ENCODE results near the gene CIZ1.
A peak's percentile ranks its signal among the peaks of the same experiment; 100 is the strongest.
"Not testable (repeated sequence)": the region's sequence is repeated elsewhere in the genome, so short reads cannot be mapped to it uniquely, and the experiment has no call there.

CIZ1 gene

DNA sequence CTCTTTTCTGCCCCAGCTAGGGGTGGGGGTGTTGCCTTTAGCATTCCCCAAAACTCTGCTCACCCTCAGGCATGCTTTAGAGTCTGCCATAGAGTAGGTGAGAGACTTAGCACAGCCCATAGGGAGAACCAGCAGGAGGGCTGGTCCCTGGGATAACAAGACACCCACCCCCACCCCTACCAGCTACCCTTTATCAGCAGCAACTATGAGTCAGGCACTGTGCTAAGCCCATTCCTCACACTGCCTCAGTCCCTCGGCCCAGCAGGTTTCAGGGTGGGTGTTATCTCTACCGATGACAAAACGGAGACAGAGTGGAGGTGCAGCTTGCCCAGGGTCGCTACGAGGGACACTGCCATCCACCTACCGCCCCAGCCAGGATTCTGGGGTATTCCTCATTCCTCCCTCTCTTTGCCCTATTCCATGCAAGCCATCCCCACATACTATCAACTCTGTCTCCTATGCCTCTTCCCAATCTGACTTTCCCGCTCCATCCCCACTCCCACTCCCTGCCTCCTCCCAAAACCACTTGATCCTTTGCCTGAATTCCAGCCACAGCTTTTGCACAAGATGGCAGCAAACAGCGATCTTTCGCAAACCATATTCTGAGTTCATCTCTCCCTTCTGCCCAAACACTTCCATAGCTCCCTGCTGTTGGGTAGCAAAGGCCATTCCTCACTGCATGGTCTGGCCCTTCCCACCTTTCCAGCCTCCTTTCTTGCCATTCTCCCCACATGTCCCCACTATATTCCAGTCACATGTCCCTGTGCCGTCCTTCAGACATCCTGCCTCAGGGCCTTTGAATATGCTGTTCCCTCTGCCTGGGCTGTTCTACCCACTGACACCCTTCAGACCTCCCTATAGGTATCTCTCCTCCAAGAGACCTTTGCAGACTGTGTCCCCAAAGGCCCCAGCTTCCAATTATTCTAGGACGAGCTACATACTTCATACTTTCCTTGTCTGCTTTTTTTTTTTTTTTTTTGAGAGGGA is 5.1 kb downstream of the CIZ1 start:
- no peak for DNase-seq

DNA sequence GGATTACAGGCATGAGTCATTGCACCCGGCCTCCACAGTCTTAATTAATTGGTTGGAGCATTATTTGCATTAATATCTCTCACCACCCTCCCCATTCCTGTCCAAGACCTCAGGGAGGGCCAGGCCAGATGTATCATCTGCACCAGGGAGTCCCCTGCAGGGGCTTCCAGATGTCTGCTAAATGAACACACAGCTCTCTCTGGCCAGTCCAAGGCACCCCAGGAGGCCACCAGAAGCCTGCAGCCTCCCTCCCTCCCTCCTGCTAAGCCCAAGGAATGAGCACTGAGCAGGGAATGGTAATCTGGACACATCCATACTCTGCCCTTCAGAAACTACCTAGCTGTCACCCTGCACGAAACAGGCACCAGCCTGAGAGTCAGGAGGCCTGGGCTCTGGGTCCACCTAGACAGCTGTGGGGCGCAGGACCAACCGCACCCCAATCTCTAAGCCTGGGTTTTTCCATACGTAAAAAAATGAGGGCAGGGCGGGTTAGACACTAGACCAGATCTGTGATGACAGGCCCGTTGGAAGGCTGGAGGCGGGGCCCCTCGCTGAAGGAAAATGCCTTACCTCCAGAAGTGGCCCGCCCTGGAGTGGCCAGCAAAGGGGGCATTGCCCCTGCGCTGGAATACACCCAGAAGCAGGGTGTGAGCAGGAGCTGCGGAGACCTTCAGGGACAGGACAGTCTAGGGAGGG is 8.3 kb downstream of the CIZ1 start:
- DNase-seq = no peak

DNA sequence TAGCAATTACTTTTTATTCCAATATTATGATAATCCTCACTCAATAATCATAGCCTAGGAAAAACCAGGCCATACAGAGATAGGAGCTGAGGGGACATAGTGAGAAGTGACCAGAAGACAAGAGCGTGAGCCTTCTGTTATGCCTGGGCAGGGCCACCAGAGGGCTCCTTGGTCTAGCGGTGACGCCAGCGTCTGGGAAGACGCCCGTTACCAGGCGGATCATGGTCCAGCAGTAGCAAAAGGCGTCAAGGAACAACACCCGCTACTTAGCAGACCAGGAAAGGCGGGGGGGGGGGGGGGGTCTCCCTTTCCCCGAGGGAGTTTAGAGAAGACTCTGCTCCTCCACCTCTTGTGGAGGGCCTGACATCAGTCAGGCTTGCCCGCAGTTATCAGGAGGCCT is 9.9 kb downstream of the CIZ1 start:
- not testable (repeated sequence) for DNase-seq

DNA sequence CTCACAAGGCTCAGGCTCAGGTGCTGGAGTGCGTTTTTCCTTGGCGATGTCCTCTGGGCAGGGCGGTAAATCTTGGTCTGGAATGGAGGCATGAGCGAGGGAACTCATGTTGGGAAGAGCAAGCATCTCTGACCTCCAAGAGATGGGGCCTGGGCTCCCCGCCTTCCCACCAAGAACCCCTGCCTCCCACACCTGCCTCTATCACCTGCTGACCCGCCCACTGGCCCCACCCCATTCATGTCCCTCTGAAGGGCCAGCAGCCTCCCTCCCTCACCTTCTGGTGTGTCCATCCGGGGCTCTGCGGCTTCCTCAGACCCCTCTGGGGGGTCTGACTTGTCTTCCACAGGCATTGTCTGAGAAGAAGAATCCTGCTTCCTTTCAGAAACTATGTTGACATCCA is 10.9 kb downstream of the CIZ1 start:
- DNase-seq = no peak

DNA sequence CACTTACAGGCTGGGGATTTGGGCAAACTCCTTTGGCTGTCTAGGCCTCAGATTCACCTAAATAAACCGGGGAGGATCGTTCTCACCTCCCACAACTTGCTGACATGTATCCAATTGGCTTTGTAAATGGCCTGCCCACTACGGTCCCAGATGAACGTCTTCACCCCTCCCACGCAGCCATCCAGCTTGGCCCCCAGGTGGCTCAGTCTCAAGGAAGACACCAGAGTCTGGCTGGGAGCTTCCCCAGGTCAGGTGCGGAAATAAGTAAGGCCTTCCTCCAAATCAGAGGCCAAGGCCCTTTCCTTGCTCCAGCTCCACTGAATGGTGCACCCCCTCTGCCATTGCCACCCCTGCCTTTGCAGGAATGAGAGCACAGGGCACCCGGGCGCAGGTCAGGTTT is 11.4 kb downstream of the CIZ1 start:
- DNase-seq = no peak

DNA sequence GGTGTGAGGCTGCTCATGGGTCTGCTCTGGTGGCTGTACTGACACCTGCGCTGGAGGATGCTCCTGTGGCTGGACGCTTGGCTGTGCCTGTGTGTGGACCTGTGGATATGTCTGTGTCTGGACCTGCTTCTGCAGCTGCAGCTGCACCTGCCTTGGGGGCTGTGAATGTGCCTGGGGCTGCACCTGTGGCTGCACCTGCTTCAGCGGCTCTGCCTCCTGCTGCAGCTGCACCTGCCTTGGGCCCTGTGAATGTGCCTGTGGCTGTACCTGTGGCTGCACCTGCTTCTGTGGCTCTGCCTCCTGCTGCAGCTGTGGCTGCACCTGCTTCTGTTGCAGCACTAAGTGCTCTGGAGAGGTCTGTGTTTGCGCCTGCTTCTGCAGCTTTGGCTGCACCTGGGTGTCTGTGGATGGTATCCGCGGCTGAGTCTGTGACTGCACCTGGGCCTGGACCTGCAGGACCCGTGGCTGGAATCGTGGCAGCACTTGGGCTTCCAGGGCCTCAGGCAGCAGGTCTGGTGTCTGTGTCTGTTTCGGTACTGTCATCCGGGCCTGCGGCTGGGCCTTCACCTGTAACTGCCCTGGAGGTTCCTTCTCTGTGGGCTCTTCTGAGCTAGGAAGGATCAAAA is 12.5 kb downstream of the CIZ1 start:
- no peak for DNase-seq

DNA sequence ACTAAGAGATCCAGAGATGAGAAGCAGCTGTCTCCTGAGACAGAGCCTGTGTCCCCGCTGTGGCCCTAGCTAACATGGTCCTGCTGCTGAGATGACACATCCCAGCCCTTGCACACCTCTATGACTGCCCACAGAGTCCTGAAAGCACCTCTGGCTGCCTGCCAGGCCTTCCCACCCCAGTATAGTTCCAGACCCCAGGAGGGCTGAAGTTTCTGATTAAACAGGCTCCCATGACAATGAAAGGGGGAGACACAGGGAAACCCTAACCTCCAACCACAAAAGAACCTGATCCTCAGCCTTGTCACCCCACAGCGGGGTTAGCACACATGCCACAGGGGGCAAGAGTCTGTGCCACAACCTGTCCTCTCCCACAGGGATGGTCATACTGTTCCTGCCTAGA is 15.6 kb downstream of the CIZ1 start:
- no peak for DNase-seq

DNA sequence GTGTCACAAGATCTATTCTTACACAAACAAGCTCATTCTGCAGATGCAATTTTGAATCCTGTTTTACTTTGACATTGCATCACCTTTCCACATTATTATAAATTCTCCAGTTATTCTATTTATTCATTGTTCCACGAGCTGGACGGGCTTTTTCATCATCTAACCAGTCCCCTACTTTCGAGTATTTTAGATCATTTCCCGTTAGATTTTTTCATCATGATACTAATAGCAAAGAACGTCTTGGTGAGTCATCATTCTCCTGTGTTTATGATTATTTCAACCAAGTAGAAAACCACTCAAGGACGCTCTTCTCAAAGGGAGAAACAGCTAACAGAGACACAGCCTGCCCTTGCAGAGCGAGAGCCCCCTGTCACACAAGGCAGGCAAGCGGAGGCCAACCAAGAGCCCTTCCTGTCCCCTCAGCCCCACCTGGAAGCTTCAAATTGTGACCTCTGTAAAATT is 16.2 kb downstream of the CIZ1 start:
- DNase-seq = no peak

DNA sequence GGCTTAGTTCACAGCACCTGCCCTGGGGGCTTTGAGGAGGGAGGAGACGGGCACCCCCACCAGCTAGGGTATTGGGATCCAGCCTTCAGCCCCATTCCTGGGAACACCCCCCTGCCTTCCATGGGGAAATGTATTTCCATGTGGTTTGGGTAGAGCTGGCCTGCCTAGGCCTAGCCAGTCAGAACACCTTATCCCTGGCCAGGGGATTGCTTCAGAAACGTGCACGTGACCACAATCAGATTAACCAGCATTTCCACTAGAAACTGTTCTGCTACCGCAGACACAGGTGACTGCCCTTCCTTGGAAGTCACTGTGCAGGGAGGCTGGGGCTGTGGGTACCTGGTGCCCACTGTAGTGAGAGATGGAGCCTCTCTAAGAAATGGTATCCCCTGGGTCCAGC is 17.3 kb downstream of the CIZ1 start:
- DNase-seq = no peak

DNA sequence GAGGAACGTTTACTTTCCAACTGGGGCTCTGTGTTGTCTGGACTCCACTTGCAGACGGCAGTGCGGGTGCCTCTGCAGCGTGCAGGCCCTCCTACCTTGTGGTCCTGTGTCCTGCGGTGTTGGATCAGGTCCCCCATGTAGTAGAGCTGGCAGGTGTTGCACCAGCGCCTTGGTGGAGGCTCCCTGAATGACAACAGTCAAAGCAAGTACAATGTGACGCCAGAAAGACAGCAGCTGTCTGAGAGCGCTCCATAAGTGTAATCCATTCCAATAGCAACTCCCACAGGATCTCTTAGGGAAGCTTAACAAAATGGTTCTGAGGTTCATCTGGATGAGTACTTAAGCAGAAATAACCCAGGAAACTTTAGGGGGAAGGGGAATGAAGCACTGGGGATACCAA is 21.4 kb downstream of the CIZ1 start:
- no peak for DNase-seq

DNA sequence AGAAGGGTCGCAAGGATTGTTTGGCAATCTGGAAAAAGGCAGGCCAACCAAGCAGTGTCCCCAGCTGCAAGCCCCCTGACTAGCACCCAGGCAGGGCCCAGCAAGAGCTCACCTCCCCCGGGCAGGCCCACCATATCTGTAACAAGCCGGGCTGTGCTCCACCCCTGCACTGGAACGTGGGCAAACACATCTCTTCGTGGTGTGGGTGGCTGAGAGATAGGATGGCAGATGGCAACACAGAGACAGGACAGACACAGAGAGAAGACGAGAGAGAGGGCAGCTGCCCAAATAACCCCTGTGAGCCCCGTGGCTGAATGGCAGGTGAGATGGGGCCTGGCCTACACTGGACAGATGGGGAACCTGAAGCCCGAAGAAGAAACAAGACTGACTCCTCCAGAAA is 21.9 kb downstream of the CIZ1 start:
- no peak for DNase-seq

DNA sequence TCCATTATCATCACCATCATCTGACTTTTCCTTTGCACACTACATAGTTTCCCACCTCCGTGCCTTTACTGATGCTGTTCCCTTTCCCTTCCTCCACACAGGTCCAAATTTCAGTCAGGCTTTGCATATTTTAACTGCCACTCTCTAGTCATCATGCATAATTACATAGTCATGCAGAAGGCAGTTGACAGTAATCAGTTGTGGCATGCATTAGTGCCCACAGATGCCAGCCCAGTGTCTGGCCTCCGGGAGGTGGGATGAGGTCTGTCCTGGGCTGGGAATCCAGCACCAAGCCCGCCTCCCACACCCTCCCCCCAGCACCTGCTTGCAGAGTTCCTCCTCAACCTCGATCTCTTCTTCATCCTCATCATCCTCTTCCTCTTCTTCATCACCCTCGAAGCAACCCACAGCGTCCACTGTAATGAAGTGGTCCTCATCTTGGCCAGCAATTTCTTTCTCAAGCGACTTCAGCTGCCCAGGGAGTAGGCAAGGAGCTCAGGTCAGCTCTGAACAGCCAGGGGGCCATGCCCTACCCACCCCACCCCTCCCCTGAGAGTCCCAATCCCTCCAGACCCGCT is 22.6 kb downstream of the CIZ1 start:
- DNase-seq = no peak

DNA sequence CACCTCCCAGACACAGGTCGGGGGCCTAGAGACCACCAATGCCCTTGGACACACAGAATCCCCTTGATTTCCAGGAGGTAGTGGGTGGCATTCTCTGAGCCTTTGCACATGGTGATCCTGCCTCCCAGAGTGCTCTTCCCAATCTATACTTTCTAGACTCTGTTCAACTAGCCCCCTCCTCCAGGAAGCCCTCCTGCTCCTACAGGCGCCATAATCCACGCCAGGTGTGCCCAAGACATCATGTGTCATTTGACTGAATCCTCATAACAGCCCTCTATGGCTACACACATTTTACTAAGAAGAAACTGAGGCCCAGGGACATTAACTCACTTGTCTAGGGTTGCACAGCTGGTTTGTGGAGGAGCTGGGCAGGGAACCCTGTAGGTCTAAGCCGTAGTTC is 24.2 kb downstream of the CIZ1 start:
- no peak for DNase-seq

DNA sequence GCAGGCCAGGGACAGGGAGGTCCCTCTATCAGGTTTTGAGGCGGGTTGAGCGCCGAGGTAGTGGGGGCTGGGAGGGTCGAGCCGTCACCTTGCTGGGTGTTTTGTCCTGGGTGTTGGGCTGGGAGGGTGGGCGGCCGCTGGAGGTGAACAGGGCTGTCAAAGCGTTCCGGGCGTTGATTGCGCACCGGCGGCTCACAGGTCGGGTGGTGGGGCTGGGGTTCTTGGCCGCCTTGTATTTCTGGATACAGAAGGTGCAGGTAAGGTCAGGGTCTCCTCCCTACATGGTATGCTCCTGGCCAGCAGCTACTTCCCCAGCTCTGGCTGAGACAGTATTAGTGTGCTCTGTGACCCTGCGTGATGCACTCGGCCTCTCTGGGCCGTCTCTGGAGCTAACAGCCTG is 25.2 kb downstream of the CIZ1 start:
- DNase-seq = no peak

DNA sequence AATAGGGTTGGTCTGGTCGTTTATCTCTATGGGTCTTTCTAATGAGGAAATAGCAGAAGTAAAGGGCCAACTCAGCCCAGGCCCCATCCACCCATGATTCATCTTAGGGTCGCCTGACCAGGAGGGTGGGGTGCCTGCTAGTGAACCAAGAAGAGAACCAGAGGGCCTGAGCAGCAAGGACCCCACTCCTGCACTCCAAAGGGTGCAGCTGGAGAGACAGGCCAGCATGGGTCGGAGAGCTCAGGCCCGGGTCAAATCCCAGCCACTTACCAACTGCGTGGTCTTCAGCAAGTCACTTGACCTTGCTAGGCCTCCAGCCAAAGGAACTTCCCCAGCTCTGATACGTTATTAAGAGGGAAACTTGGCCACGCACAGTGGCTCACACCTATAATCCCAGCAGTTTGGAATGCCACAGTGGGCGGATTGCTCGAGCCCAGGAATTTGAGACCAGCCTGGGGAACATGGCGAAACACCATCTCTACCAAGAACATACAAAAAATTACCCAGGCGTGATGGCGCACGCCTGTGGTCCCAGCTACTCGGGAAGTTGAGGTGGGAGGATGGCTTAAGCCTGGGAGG is 27.0 kb downstream of the CIZ1 start:
- DNase-seq = no peak

DNA sequence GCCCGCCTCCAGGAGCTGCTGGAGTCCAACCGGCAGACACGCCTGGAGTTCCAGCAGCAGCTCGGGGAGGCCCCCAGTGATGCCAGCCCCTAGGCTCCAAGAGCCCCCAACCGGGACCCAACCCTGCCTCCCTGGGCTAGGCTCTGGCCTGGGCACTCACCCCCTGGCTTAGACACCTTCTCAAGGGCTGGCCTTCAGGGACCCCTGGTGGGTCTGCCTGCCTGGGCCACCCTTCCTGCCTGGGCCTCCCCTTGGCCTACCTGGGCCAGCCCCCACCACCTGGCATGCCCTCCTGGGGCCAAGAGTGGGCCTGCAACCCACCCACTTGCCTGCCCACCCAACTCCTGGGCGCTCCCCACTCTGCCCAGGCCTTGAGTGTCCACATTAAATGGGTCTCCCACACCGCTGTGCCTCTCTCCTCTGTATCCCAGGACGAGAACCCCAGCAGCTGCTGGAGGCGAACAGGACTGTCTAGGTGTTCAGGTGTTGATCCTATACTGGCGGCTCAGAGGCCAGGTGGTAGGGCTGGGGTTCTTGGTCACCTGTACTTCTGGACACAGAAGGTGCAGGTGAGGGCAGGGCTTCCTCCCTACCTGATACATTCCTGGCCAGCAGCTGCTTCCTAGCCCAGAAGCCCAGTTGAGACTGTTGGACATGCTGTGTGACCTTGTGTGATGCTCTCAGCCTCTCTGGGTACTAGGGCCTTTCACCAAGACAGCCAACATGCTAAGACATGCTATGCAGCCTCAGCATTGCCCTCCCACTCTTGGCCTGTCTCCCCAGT is 27.7 kb downstream of the CIZ1 start:
- DNase-seq = no peak

DNA sequence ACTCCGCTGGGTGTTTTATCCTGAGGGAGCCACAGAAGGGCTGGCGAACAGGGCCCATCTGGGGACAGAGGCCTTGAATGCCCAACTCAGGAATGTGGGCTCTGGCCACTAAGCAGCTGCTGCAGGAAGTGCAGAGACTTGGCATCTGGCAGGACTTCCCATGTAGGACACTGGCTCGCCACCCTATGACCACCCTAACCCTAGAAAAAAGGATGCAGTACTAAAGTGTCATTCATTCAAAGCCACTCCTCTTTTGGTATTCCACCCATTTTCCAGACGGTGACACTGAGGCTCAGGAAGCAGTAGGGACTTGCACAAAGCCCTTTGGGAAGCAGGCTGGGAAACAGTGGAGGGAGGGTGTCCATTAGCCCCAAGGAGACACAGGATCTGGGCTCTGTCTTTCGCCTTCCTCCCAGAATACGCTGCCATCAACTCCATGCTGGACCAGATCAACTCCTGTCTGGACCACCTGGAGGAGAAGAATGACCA is 28.3 kb downstream of the CIZ1 start:
- DNase-seq = no peak

DNA sequence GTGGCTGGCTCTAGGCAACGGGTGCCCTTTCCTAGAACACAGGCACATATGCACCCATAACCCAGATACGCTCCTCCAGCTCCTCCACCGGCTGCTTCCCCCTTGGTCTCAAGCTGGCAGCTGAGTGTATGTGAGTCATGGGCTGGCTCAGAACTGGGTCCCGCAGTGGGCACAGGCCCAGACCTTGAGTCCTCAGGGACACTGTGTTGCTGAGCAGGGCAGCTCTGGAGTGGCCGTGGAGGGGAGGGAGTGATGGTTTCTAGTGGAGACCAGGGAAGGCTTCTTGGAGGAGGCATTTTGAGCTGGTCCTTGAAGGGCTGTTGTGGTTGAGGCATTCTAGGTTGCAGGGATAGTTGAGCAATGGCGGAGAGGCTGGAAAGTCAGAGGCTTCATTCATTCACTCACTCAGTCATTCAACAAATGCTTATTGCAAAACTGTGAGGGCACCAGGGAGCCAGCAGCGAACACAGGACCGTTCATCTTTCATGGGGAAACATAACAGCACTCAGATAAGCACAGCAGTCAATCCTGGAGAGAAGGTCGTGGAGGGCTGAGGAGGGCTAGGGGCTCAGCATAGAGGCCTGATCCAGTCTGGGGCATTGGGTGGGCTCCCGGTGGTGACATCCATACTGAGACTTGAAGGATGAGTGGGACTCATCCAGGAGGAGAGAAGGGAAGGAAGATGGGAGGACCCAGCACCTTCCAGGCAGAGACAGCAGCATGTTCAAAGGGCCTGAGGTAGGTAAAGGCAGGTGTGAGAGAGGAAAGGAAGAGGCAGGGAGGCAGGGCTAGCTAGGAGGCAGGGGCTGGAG is 29.0 kb downstream of the CIZ1 start:
- no peak for DNase-seq

DNA sequence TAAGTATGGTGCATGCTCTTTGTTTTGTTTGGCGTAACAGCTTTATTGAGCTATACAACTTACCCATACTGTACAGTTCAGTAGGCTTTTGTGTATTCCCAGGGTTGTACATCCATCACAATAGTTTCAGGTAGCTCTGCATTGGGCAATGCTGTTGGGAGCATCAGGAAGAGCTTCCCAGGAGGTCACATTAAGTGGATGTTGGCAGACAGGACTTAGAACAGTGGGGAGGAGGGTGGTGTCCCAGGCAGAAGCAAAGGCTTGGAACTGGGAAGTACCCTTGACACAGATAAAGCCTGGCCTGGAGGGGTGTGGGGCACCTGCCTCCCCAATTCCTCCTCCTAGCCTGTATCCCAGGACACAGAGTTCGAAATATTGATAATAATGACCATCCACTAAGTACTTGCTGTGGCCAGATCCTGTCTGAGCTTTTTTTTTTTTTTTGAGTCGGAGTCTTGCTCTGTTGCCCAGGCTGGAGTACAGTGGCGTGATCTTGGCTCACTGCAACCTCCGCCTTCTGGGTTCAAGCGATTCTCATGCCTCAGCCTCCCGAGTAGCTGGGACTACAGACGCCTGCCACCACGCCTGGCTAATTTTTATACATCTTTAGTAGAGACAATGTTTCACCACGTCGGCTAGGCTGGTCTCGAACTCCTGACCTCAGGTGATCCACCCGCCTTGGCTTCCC is 30.0 kb downstream of the CIZ1 start:
- DNase-seq = no peak

DNA sequence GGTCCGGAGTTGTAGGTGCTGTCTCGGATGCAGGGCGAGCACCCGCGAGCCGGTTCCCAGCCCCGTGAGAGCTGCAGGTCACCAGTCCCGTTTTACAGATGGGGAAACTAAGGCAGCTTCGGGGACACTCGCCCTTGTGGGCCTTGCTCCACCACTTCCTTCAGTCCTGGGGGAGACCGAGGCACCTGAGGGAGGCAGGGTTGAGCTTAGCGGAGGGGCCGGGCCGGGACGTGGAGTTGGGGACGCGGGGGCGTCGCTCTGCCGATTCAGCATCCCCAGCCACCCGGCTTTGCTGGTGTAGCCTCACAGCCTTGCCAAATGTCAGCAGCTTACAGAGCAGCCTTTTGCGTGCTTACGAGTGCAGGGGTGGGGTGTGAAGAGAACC is 30.8 kb downstream of the CIZ1 start:
- DNase-seq = peak; percentile 65 to 72

Data from activated CD4-positive, alpha-beta T cell treated with anti-CD3 and anti-CD28 coated beads for 4 hours (primary cell).